ELF-1 (cell line): ENCODE data around the gene AMZ1.

Experiments used
- DNase-seq: peaks from one replicate; pipeline ENCODE4 v3.0.0-alpha.2; 2016; ENCODE audit warnings: low read depth, low spot score

The AMZ1 gene

GRCh38 chr7:2687881-2688318 is at the start of gene AMZ1:
Gene AMZ1, plus strand, starts transcription at chr7:2688202. Its CDS starts 12,250 bp downstream, at chr7:2700452.
- no peak for DNase-seq

- no peak for DNase-seq
These were observed 49.6 kb upstream of the AMZ1 start for GRCh38 chr7:2638224-2638991.

- no peak for DNase-seq
These were observed 48.8 kb upstream of the AMZ1 start for GRCh38 chr7:2639181-2639681.

- no peak for DNase-seq
These were observed 48.1 kb upstream of the AMZ1 start for GRCh38 chr7:2639695-2640481.

GRCh38 chr7:2640482-2640830 is 47.5 kb upstream of the AMZ1 start:
- no peak for DNase-seq

GRCh38 chr7:2640846-2641316 is 47.1 kb upstream of the AMZ1 start:
- peak; percentile 61 for DNase-seq

- peak; percentile 94 for DNase-seq
These were observed 46.3 kb upstream of the AMZ1 start for GRCh38 chr7:2641406-2642393.

GRCh38 chr7:2643386-2644219 is 44.4 kb upstream of the AMZ1 start:
- peak; percentile 54 for DNase-seq

GRCh38 chr7:2644220-2644561 is 43.8 kb upstream of the AMZ1 start:
- DNase-seq: no peak

GRCh38 chr7:2644562-2645273 is 43.3 kb upstream of the AMZ1 start:
- no peak for DNase-seq

- peak; percentile 55 for DNase-seq
These were observed 42.6 kb upstream of the AMZ1 start for GRCh38 chr7:2645274-2645868.

- DNase-seq: no peak
These were observed 41.7 kb upstream of the AMZ1 start for GRCh38 chr7:2646336-2646679.

GRCh38 chr7:2646680-2647571 is 41.1 kb upstream of the AMZ1 start:
- DNase-seq: peak; percentile 77

GRCh38 chr7:2647594-2648172 is 40.3 kb upstream of the AMZ1 start:
- DNase-seq: no peak

GRCh38 chr7:2649139-2649838 is 38.7 kb upstream of the AMZ1 start:
- no peak for DNase-seq

- DNase-seq: no peak
These were observed 38.0 kb upstream of the AMZ1 start for GRCh38 chr7:2649991-2650390.

- no peak for DNase-seq
These were observed 37.6 kb upstream of the AMZ1 start for GRCh38 chr7:2650451-2650850.

- no peak for DNase-seq
These were observed 36.7 kb upstream of the AMZ1 start for GRCh38 chr7:2651336-2651735.
